Stimulated activated CD8-positive, alpha-beta memory T cell treated with anti-CD3 and anti-CD28 coated beads, Interleukin-15, amount 100 ng/mL, for 48 hours (primary cell): ENCODE measurements around the gene PIKFYVE.
A peak's percentile ranks its signal among the peaks of the same experiment; 100 is the strongest.
"Not testable (repeated sequence)": the region's sequence is repeated elsewhere in the genome, so short reads cannot be mapped to it uniquely, and the experiment has no call there.

Experiments used
- DNase-seq, 2 donors: peaks; one replicate each; pipeline ENCODE4 v3.0.0-alpha.2; 2020; ENCODE audit warnings: low read depth in 2 of 2

The PIKFYVE gene

DNA sequence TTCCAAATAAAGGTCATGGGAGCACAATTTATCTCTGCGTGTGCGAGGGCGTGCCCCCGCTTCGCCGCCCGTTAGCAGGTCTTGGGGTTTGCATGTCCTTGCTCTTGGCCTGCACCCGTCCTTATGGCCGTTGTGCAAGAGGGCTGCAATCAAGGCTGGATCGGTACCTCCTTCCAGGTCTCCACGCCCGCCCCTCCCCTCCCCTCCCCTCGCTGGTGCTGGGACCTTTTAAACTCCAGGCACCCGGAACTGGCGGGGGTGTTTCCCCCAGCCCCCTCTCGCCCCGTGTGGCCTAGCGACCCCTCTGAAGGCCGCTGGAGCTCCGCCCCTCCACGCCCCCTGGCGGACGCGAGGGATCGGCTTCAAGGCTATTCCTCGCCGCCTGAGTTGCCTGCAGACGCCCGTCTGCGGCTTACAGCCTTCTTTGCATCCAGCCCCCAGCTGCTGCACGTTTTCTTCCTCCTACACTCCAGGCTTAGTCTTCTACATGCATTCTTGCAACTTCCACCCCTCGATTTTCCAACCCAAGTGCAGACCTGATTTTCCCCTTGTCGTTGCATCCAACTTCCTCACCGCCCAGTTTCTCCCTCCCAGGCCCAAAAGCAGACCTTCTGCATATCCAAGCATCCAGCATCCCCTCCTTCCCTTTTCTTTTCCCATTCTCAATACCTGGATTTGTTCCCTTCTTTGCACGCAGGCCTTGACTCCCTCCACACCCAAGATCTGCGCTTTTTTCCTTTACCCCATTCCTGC lies 11.8 kb upstream of the PIKFYVE start:
- DNase-seq = peak; percentile 70 to 75

DNA sequence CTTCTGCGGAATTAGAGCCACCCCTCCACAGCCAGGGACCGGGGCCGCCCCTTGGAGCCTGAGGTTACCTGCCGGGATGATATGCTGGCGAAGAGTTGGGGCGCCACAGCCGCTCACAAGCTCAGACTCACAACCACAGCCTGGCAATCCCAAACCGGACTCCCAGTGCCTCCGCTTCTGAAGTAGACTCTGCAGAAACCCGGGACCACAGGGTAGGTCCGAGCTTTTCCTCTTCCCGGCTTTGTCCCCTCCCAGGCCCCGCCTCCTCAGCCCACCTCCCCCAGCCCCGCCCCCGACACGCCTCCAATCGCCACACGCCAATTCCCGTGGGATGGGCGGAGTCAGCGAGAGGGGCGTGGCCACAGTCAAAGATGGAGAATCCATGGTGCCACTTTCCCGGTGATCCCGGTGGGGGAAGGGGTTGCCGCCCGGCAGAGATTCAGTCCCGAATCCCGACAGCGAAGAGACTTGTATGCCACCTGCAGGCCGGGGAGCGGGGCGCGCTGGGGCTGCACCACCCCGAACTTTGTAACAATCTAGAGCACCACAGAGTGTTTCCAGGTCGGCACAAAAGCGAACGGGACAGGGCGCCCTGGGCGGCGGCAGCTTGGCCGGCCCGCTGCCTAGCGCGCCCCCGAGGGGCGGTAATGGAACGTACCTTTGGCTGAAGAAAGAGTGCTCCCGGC lies 11.0 kb upstream of the PIKFYVE start, which contains the start of gene IDH1:
Gene IDH1 (minus strand): TSS at position 201 of the 686 bp plus-strand sequence. CDS start 3,520 bp downstream, outside the sequence.
- peak; percentile 82 to 84 for DNase-seq

GRCh38 chr2:208255557-208256106 lies 10.4 kb upstream of the PIKFYVE start:
- no peak for DNase-seq

GRCh38 chr2:208256192-208256782 lies 9.8 kb upstream of the PIKFYVE start:
- no peak for DNase-seq

DNA sequence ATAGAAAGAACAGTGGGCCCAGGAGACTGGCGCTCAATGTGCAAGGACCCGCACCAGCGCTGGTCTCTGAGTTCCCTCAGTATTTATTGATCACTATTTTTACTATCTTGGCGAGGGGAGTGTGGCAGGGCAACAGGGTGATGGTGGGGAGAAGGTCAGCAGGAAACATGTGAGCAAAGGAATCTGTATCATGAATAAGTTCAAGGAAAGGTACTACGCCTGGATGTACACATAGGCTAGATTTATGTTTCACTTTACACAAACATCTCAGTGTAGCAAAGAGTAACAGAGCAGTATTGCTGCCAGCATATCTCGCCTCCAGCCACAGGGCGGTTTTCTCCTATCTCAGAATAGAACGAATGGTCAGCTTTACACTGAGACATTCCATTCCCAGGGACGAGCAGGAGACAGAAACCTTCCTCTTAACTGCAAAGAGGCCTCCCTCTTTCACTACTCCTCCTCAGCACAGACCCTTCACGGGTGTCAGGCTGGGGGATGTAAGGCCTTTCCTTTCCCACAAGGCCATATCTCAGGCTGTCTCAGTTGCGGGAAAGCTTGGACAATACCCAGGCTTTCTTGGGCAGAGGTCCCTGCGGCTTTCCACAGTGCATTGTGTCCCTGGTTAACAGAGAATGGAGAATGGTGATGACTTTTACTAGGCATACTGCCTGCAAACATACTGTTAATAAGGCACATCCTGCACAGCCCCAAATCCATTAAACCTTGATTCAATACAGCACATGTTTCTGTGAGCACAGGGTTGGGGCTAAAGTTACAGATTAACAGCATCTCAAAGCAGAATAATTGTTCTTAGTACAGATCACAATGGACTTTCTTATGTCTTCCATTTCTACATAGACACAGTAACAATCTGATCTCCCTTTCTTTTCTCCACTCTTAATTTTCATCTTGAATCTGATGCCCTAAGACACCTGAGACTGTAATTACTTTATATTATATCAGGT lies 8.9 kb upstream of the PIKFYVE start:
- DNase-seq = not testable (repeated sequence)

DNA sequence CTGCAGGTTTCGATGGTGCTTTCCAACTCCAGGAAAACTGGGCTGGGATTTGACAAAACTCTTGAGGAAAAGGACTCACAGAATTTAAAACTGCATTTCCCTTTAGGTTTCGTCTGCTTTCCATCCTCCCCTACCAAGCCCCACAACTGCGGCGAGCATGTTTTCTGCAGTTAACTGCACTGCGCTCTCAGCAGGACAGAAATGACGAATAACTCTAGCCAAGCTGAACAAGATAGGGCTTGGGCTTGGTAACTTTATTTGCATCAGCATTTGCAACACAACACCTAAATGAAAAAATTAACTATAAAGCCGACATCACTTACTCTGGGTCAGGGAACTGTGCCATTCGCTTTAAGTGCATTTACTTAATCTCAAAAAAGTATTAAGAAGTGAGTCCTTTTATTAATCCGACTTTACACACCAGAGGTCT lies 669 bp upstream of the PIKFYVE start:
- no peak for DNase-seq

- DNase-seq = no peak
Observed at GRCh38 chr2:208266553-208266893, 468 bp downstream of the PIKFYVE start.

GRCh38 chr2:208266936-208267335 lies 881 bp downstream of the PIKFYVE start:
- DNase-seq = no peak

DNA sequence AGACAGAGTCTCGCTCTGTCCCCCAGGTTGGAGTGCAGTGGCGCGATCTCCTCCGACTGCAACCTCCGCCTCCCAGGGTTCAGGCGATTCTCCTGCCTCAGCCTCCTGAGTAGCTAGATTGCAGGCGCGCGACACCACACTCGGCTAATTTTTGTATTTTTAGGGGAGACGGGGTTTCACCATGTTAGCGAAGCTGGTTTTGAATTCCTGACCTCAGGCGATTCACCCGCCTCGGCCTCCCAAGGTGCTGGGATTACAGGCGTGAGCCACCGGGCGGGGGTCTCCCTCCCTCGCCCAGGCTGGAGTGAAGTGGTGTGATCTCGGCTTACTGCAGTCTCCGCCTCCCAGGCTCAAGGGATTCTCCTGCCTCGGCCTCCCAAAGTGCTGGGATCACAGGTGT lies 1.5 kb downstream of the PIKFYVE start:
- DNase-seq = not testable (repeated sequence)

DNA sequence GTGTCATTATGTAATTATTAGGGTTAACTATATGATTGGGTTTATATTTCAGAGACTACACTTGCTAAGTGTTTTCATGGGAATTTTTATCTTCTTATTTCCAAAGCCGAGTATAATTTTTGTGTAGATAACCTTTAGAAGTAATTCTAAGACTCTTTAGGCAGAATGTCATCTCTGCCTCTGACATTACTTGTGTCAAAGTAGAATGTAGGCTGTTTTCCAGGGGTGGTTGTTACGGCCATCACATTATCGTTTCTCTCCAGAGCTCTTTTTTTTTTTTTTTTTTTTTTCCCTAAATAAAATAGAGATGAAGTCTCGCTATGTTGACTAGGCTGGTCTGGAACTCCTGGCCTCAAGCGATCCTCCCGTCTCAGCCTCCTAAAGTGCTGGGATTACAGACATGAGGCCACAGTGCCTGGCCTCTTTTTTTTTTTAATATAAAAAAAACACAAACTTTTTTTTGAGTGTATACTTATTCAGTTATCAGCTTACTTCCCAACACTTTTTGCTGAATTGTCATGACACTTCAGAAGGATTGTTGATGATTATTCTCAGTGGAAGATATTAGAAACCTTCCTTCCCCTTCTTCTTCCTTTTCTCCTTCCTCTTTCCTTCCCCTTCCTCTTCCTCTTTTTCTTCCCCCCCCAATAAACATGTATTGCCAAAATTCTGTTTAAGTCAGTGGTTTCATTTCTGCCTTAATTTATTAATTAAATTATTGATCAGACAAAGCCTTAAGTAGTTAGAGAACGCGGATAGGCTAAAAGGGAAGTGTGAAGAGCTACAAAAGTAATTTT lies 2.3 kb downstream of the PIKFYVE start:
- DNase-seq = no peak

DNA sequence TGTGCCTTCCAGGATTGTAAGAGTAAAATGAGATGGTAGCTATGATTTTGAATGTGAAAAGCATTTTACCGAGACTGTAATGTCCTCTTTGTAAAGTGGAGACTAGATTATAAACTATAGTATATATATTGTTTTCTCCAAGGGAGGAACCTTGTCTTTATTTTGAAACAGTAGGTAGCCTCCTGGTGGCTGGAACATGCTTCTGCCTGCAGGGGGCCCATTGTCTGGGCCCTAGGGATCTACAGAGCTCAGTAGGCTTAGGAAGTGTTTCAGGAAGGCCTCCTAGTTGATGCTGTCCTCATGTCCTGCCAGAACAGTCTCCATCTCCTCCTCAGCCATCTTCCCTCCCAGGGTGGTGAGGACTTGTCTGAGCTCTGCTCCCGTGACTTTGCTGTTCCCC lies 3.0 kb downstream of the PIKFYVE start:
- DNase-seq = no peak

- no peak for DNase-seq
Observed at GRCh38 chr2:208274748-208275147, 8.7 kb downstream of the PIKFYVE start.

- no peak for DNase-seq
Observed at GRCh38 chr2:208278549-208278948, 12.5 kb downstream of the PIKFYVE start.

DNA sequence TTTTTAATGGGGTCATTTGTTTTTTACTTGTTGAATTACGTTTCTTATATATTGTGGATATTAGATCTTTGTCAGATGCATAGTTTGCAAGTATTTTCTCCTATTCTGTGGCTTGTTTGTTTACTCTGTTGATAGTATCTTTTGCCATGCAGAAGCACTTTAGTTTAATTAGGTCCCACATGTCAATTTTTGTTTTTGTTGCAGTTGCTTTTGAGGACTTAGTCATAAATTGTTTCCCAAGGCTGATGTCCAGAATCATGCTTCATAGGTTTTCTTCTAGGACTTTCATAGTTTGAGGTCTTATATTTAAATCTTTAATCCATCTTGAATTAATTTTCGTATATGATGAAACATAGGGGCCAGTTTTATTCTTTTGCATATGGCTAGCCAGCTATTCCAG lies 13.2 kb downstream of the PIKFYVE start:
- DNase-seq = no peak

DNA sequence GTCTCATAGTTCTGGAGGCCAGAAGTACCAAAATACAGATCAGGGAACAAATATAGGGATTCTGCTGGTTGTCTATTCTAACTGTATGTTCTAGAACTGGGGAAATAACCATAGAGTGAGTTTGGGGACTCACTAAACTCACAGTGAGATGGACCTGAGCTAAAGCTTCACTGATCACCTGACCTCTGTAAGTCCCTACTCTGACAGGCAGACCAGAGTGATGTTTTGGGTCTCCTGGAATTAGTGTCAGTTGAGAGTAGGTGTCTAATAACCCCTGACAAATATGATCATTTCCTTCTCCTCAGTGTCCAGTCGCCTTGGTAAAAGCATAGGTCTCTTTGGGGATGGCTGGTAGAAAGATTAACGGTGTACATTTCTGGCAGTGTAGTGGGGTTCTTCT lies 14.2 kb downstream of the PIKFYVE start:
- no peak for DNase-seq

DNA sequence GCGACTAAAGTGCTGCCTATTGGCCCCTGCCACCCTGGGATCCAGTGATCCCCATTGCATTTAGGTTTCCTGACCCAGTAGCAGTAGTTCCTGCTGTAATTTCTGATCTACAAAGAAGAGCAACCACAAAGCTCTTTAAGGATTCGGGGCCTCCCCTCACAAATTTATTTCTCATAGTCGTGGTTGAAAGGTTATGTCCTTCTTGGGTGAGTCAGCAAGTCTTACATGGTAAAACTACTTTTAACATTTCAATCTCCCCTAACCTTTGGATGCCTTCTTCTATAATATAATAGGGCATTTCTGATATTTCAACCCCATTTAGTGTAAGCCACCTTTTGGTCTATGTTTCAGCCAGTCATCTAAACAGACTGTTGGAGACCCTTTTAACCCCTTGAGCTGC lies 14.9 kb downstream of the PIKFYVE start:
- no peak for DNase-seq

- DNase-seq = no peak
Observed at GRCh38 chr2:208285853-208286252, 19.8 kb downstream of the PIKFYVE start.

- no peak for DNase-seq
Observed at GRCh38 chr2:208294482-208295024, 28.5 kb downstream of the PIKFYVE start.

- no peak for DNase-seq
Observed at GRCh38 chr2:208295834-208296233, 29.8 kb downstream of the PIKFYVE start.

- no peak for DNase-seq
Observed at GRCh38 chr2:208296610-208297009, 30.6 kb downstream of the PIKFYVE start.
